Retinal pigment epithelial cell (primary cell): ENCODE data around the gene CARD18.
"Not testable (repeated sequence)": the region's sequence is repeated elsewhere in the genome, so short reads cannot be mapped to it uniquely, and the experiment has no call there.

Source experiments
- DNase-seq: peaks from one replicate; pipeline ENCODE4 v3.0.0-alpha.2; 2010; ENCODE audit warnings: low read depth
- H3K4me3 ChIP-seq: 2 replicates; pipeline ENCODE4 v1.5.1; 2011; ENCODE audit warnings: mild to moderate bottlenecking, low read length, control low read depth, moderate library complexity
- TF ChIP-seq, protein P1 (sequence below): conservative IDR thresholded peaks from 2 replicates; pipeline ENCODE4 v1.5.1; 2011; ENCODE audit warnings: low read depth, low read length, control low read depth, inconsistent platforms

Gene CARD18

GRCh38 chr11:105111145-105111944 lies 28.2 kb downstream of the CARD18 start:
- TF ChIP-seq, protein P1, sequence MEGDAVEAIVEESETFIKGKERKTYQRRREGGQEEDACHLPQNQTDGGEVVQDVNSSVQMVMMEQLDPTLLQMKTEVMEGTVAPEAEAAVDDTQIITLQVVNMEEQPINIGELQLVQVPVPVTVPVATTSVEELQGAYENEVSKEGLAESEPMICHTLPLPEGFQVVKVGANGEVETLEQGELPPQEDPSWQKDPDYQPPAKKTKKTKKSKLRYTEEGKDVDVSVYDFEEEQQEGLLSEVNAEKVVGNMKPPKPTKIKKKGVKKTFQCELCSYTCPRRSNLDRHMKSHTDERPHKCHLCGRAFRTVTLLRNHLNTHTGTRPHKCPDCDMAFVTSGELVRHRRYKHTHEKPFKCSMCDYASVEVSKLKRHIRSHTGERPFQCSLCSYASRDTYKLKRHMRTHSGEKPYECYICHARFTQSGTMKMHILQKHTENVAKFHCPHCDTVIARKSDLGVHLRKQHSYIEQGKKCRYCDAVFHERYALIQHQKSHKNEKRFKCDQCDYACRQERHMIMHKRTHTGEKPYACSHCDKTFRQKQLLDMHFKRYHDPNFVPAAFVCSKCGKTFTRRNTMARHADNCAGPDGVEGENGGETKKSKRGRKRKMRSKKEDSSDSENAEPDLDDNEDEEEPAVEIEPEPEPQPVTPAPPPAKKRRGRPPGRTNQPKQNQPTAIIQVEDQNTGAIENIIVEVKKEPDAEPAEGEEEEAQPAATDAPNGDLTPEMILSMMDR = no peak
- DNase-seq = no peak
- H3K4me3 ChIP-seq = no peak overlapping the region

DNA sequence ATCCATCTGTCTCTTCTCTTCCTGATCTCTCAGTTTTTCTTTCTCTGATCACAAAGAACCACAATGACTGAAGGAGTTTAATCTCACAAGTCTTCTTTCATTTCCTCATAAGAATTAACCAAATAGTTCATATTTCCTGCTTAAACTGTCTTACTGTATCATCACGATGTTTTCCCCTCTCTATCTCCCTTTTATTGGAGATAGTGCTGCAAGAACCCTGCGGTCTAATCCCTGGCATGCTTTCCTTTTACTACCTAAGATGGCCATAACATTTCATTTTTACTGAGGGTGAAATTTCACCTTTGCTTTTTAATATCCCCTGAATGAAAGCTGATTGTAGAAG lies 28.9 kb downstream of the CARD18 start:
- no peak for DNase-seq
- TF ChIP-seq, protein P1 = no peak
- H3K4me3 ChIP-seq = no peak overlapping the region

DNA sequence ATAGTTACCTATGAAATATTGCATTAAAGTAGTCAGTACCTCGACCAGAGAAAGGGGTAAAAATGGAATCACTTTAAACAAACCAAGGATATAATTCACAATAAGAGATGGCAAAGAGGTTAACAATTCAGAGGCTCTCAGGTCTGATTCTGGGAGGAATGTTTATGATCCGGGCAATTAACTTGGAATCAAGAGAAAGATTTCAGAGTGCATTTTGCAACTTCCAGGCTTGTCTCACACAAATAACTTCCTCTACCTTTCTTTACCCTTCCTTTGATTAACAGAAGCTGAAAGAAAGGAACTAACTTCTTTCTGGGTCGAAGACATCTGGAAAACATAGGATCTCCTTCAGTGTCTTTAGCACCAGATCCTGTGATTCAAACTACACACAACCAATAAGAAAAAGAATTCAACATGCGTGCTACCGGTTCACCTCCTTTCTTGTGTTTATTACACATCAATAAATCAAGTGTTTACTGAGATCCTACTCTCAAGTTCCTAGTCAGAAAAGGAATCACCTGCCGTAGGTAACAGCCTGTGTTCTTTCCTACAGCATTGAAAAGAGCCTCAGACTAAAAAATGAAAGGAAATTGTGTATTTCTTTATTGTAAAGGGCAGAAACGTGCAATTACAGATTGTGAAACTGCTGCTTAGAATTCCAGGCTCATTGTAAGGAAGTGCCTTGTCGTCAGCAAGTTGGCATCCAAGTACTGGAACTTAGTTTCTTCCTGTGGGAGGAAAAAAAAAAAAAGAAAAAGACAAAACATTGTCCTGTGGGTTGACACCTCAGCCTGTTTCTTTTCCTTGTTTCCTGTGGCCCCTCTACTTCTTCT lies 29.5 kb downstream of the CARD18 start:
- DNase-seq = no peak
- TF ChIP-seq, protein P1 = no peak
- no peak overlapping the region for H3K4me3 ChIP-seq

GRCh38 chr11:105109321-105109720 lies 30.2 kb downstream of the CARD18 start:
- TF ChIP-seq, protein P1 = no peak
- no peak overlapping the region for H3K4me3 ChIP-seq
- DNase-seq = no peak

DNA sequence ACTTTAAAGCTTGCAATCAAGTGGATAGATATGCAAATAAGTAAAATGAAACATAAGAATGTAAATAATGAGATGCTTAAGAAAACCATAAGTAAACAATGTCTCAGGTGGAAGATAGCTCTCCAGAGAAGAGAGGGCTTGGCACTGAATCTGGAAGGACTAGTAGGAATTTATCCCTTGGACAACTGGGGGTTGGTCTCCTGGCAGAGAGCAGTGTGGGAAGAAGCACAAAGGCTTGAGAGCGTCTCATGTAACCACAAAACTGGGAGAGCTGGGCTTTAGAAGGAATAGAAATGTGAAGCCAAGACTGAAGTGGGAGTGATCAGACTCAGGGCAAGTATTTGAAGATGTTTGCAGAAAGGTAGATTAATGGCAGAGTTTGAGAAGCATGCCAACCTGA lies 31.3 kb downstream of the CARD18 start:
- H3K4me3 ChIP-seq = no peak overlapping the region
- TF ChIP-seq, protein P1 = no peak
- no peak for DNase-seq

DNA sequence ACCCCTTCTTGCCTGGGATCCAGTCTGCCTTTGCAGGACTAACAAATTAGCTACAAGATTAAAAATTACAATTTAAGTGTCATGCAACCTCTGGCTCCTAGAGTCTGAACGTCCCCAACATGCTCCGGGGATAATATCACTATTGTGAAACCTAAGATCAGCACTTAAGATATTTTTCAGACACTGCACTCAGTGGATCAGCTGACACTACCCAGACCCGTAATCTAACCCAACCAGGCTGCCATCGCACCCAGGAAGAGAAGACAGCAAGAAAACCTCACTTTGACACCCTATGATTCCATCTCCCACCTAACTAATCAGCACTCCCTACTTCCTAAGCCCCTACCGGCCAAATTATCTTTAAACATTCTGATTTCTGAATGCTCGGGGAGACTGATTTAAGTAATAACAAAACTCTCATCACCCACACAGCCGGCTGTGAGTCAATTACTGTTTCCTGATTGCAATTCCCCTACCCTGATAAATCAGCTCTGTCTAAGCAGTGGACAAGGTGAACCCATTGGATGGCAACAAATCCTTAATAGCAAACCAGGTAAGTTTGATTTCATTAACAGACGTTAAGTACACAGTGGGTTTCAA lies 32.2 kb downstream of the CARD18 start:
- DNase-seq, H3K4me3 ChIP-seq: not testable (repeated sequence)

- no peak overlapping the region for H3K4me3 ChIP-seq
- no peak for DNase-seq
- TF ChIP-seq, protein P1 = no peak
Observed at GRCh38 chr11:105106140-105106539, 33.4 kb downstream of the CARD18 start.
